ENCODE measurements around the gene PACS2.

DNA sequence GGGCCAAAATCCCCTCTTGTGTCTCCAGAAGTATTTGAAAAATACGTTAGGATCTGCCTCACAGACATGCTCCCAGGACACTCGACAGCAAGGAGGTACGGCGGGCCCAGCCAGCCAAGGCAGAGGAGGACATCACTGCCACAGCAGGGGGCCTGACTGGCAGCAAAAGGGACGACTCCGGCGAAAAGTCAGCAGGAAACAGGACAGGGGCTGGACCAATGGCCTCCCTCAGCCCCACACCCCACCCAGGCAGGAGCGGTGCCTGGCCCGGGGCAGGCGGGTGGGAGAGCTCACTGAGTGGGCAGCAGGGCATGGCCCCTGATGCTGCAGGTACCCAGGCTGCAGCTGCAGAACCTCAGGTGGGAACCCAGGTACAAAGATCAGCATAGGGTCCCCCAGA, 31.5 kb upstream of the PACS2 start:
- no peak for TF ChIP-seq POLR2AphosphoS5 (IDR thresholded peaks at IDR 0.05; ENCODE audit: low read depth)
- TF ChIP-seq, protein P1, sequence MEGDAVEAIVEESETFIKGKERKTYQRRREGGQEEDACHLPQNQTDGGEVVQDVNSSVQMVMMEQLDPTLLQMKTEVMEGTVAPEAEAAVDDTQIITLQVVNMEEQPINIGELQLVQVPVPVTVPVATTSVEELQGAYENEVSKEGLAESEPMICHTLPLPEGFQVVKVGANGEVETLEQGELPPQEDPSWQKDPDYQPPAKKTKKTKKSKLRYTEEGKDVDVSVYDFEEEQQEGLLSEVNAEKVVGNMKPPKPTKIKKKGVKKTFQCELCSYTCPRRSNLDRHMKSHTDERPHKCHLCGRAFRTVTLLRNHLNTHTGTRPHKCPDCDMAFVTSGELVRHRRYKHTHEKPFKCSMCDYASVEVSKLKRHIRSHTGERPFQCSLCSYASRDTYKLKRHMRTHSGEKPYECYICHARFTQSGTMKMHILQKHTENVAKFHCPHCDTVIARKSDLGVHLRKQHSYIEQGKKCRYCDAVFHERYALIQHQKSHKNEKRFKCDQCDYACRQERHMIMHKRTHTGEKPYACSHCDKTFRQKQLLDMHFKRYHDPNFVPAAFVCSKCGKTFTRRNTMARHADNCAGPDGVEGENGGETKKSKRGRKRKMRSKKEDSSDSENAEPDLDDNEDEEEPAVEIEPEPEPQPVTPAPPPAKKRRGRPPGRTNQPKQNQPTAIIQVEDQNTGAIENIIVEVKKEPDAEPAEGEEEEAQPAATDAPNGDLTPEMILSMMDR (IDR thresholded peaks at IDR 0.05; ENCODE audit: insufficient read depth, low read length) = no peak
- no peak for TF ChIP-seq REST (IDR thresholded peaks at IDR 0.05; ENCODE audit: insufficient replicate concordance, low read depth)

Data from HL-60 (cell line).